Measurements from ENCODE around the gene GP5.

- TF ChIP-seq CTCF (IDR thresholded peaks at IDR 0.05; ENCODE audit: borderline replicate concordance, extremely low read depth, low read length, poor library complexity, severe bottlenecking): no peak
- TF ChIP-seq EZH2 (IDR thresholded peaks at IDR 0.05; ENCODE audit: borderline replicate concordance, low read depth, low read length, severe bottlenecking): no peak
Measured at GRCh38 chr3:194397757-194398312, 1.2 kb downstream of the GP5 start.
